NCI-H2171 (cell line): ENCODE results near the gene KLHL25.
"Not testable (repeated sequence)": the region's sequence is repeated elsewhere in the genome, so short reads cannot be mapped to it uniquely, and the experiment has no call there.

Experiments used
- DNase-seq: peaks from one replicate; lab custom pipeline; 2025; lab: John Stamatoyannopoulos, UW

KLHL25 gene

GRCh38 chr15:85802617-85803016 lies 7.9 kb upstream of the KLHL25 start:
- not testable (repeated sequence) for DNase-seq

- peak; percentile 73 for DNase-seq
Observed at GRCh38 chr15:85800478-85801123, 5.9 kb upstream of the KLHL25 start.

GRCh38 chr15:85796371-85796770 lies 1.6 kb upstream of the KLHL25 start:
- DNase-seq = not testable (repeated sequence)

GRCh38 chr15:85795337-85796305 lies 896 bp upstream of the KLHL25 start:
- peak; percentile 41 for DNase-seq

GRCh38 chr15:85793641-85794597 lies 806 bp downstream of the KLHL25 start:
- peak; percentile 55 for DNase-seq

- DNase-seq = no peak
Observed at GRCh38 chr15:85792912-85793590, 1.7 kb downstream of the KLHL25 start.

GRCh38 chr15:85792102-85792731 lies 2.5 kb downstream of the KLHL25 start:
- no peak for DNase-seq

- DNase-seq = no peak
Observed at GRCh38 chr15:85789496-85789875, 5.2 kb downstream of the KLHL25 start.

GRCh38 chr15:85788771-85789495 lies 5.8 kb downstream of the KLHL25 start:
- no peak for DNase-seq

GRCh38 chr15:85786781-85787114 lies 8.0 kb downstream of the KLHL25 start:
- no peak for DNase-seq

- DNase-seq = peak; percentile 42
Observed at GRCh38 chr15:85785887-85786780, 8.6 kb downstream of the KLHL25 start.

GRCh38 chr15:85782064-85782463 lies 12.7 kb downstream of the KLHL25 start:
- no peak for DNase-seq

GRCh38 chr15:85781099-85781498 lies 13.6 kb downstream of the KLHL25 start:
- no peak for DNase-seq

- DNase-seq = no peak
Observed at GRCh38 chr15:85780225-85780985, 14.3 kb downstream of the KLHL25 start.

- no peak for DNase-seq
Observed at GRCh38 chr15:85779249-85779648, 15.5 kb downstream of the KLHL25 start.

GRCh38 chr15:85778107-85778776 lies 16.5 kb downstream of the KLHL25 start:
- DNase-seq = no peak

GRCh38 chr15:85777250-85778106 lies 17.2 kb downstream of the KLHL25 start:
- no peak for DNase-seq
